HEK293 (cell line): ENCODE measurements around the gene RCOR3.
A peak's percentile ranks its signal among the peaks of the same experiment; 100 is the strongest.

Source experiments
- CTCF ChIA-PET: fragments of 350-600 bp; formaldehyde crosslinking; extraction: SDS; loops from one replicate; lab custom pipeline; 2021; ENCODE audit warnings: antibody characterized with exemption; lab: Yijun Ruan, JAX
- POLR2A ChIA-PET: fragments of 300-600 bp; formaldehyde crosslinking; extraction: SDS; loops from one replicate; lab custom pipeline; 2020; ENCODE audit warnings: antibody characterized with exemption, inconsistent platforms; lab: Yijun Ruan, JAX
- H3K27ac ChIP-seq: fragments of 200-500 bp; sonication (Bioruptor generic); 2 replicates; pipeline ENCODE4 v1.5.1; 2014; ENCODE audit warnings: low read depth, low read length, control low read depth, inconsistent platforms; ENCODE audit errors: extremely low read depth
- H3K36me3 ChIP-seq, 2 experiments: fragments of 200-500 bp in 1 of 2; sonication (Bioruptor generic) in 1 of 2; 1 replicate in 1 of 2; 2 replicates in 1 of 2; pipeline ENCODE4 v1.5.1; 2014 to 2017; ENCODE audit warnings: inconsistent platforms in 2 of 2, low read length in 2 of 2; ENCODE audit not compliant: control insufficient read depth in 2 of 2, insufficient read depth in 1 of 2
- H3K4me1 ChIP-seq: fragments of 200-500 bp; sonication (Bioruptor generic); 2 replicates; pipeline ENCODE4 v1.5.1; 2014; ENCODE audit warnings: mild to moderate bottlenecking, low read length, inconsistent platforms; ENCODE audit not compliant: control insufficient read depth, insufficient read depth
- H3K4me3 ChIP-seq: 2 replicates; pipeline ENCODE4 v1.5.1; 2011; ENCODE audit warnings: low read depth, mild to moderate bottlenecking, control low read depth, low read length, moderate library complexity
- H3K9me3 ChIP-seq: fragments of 200-500 bp; sonication (Bioruptor generic); 2 replicates; pipeline ENCODE4 v1.5.1; 2014; ENCODE audit warnings: low read depth, low read length, inconsistent platforms; ENCODE audit not compliant: control insufficient read depth, insufficient read depth
- KLF8 ChIP-seq: fragments of 450-650 bp; formaldehyde crosslinking; IDR thresholded peaks from 2 replicates; pipeline ENCODE4 v1.5.1; 2016; ENCODE audit warnings: missing biosample characterization, missing genetic modification characterization
- MZF1 ChIP-seq: fragments of 450-650 bp; formaldehyde crosslinking; IDR thresholded peaks from 2 replicates; pipeline ENCODE4 v1.5.1; 2017; ENCODE audit warnings: missing biosample characterization, missing genetic modification characterization, borderline replicate concordance
- PATZ1 ChIP-seq: fragments of 450-650 bp; formaldehyde crosslinking; IDR thresholded peaks from 2 replicates; pipeline ENCODE4 v1.5.1; 2016; ENCODE audit warnings: missing biosample characterization, missing genetic modification characterization
- PRDM10 ChIP-seq: fragments of 450-650 bp; formaldehyde crosslinking; IDR thresholded peaks from 2 replicates; pipeline ENCODE4 v1.5.1; 2016; ENCODE audit warnings: missing biosample characterization, missing genetic modification characterization
- SP3 ChIP-seq: fragments of 450-650 bp; formaldehyde crosslinking; IDR thresholded peaks from 2 replicates; pipeline ENCODE4 v1.5.1; 2016; ENCODE audit warnings: missing biosample characterization, missing genetic modification characterization
- TSHZ1 ChIP-seq: fragments of 450-650 bp; formaldehyde crosslinking; IDR thresholded peaks from 2 replicates; pipeline ENCODE4 v1.5.1; 2016; ENCODE audit warnings: missing biosample characterization, missing genetic modification characterization, borderline replicate concordance
- ZBTB17 ChIP-seq: fragments of 450-650 bp; formaldehyde crosslinking; IDR thresholded peaks from 2 replicates; pipeline ENCODE4 v1.5.1; 2016; ENCODE audit warnings: missing biosample characterization, missing genetic modification characterization
- ZFP37 ChIP-seq: fragments of 450-650 bp; formaldehyde crosslinking; IDR thresholded peaks from 2 replicates; pipeline ENCODE4 v1.5.1; 2016; ENCODE audit warnings: missing biosample characterization, missing genetic modification characterization
- ZNF19 ChIP-seq: fragments of 450-650 bp; formaldehyde crosslinking; IDR thresholded peaks from 2 replicates; pipeline ENCODE4; 2016; ENCODE audit warnings: missing biosample characterization, missing genetic modification characterization, low read depth
- ZNF214 ChIP-seq: fragments of 450-650 bp; formaldehyde crosslinking; IDR thresholded peaks from 2 replicates; pipeline ENCODE4 v1.5.1; 2017; ENCODE audit warnings: missing biosample characterization, mild to moderate bottlenecking, missing genetic modification characterization, borderline replicate concordance
- ZNF248 ChIP-seq: fragments of 450-650 bp; formaldehyde crosslinking; IDR thresholded peaks from 2 replicates; pipeline ENCODE4 v1.5.1; 2017; ENCODE audit warnings: missing biosample characterization, missing genetic modification characterization
- ZNF580 ChIP-seq: fragments of 450-650 bp; formaldehyde crosslinking; IDR thresholded peaks from 2 replicates; pipeline ENCODE4 v1.5.1; 2016; ENCODE audit warnings: missing biosample characterization, missing genetic modification characterization
- ZNF600 ChIP-seq: fragments of 450-650 bp; formaldehyde crosslinking; IDR thresholded peaks from 2 replicates; pipeline ENCODE4 v1.5.1; 2016; ENCODE audit warnings: missing biosample characterization, missing genetic modification characterization
- ZNF664 ChIP-seq: fragments of 450-650 bp; formaldehyde crosslinking; IDR thresholded peaks from 2 replicates; pipeline ENCODE4 v1.5.1; 2016; ENCODE audit warnings: missing biosample characterization, missing genetic modification characterization
- ZNF670 ChIP-seq: fragments of 450-650 bp; formaldehyde crosslinking; IDR thresholded peaks from 2 replicates; pipeline ENCODE4 v1.5.1; 2016; ENCODE audit warnings: missing biosample characterization, missing genetic modification characterization, low read depth
- ZNF692 ChIP-seq: fragments of 450-650 bp; formaldehyde crosslinking; IDR thresholded peaks from 2 replicates; pipeline ENCODE4 v1.5.1; 2016; ENCODE audit warnings: missing biosample characterization, missing genetic modification characterization
- ZSCAN30 ChIP-seq: fragments of 450-650 bp; IDR thresholded peaks from 2 replicates; pipeline ENCODE4 v1.5.1; 2018; ENCODE audit warnings: missing biosample characterization, mild to moderate bottlenecking, missing genetic modification characterization, moderate library complexity
- ZSCAN5A ChIP-seq: fragments of 450-650 bp; formaldehyde crosslinking; IDR thresholded peaks from 2 replicates; pipeline ENCODE4 v1.5.1; 2016; ENCODE audit warnings: missing biosample characterization, missing genetic modification characterization

The RCOR3 gene

GRCh38 chr1:211326140-211326527, 67.0 kb downstream of the RCOR3 start:
- Histone ChIP-seq H3K27ac (no peak overlapping the region; the same call in 1 of the 2 replicates), H3K4me1 (no peaks in the 10 kb centered on the region), H3K4me3 (peak overlapping the region; percentile 49), H3K36me3 (no peaks in the 10 kb centered on the region), H3K9me3 (no peaks in the 10 kb centered on the region)
- ChIA-PET POLR2A (interaction anchor here (1.5 kb wide), 1 partner anchor 14 kb away, joined by 3 read pairs; no protein-coding TSS in a partner anchor), CTCF (interaction anchor here (0.9 to 1.5 kb wide), 4 partner anchors 22 to 329 kb away, joined by 3 to 5 read pairs (median 4); no protein-coding TSS in a partner anchor)
- 0 out of 2 replicates have a peak, but pooled peaks have one; percentile 66 for TF ChIP-seq ZNF580 (tag by site-specific recombination)
- TF ChIP-seq ZNF670: no peak
- TF ChIP-seq ZNF600 (tag by site-specific recombination): 0 out of 2 replicates have a peak, but pooled peaks have one; percentile 51
- TF ChIP-seq SP3 (tag by site-specific recombination): 0 out of 2 replicates have a peak, but pooled peaks have one; percentile 19

- POLR2A ChIA-PET: interaction anchor here (0.6 to 1.5 kb wide), 3 partner anchors 13 to 345 kb away, joined by 3 to 7 read pairs (median 3); partner anchors contain the start of gene SLC30A1
- Histone ChIP-seq H3K9me3 (no peaks in the 10 kb centered on the region), H3K4me1 (no peaks in the 10 kb centered on the region), H3K36me3 (no peaks in the 10 kb centered on the region), H3K27ac (peak within 1 kb of the TSS; percentile 33; the same call in 1 of the 2 replicates), H3K4me3 (peak within 1 kb of the TSS; percentile 49)
- CTCF ChIA-PET: interaction anchor here (0.6 to 1.5 kb wide), 6 partner anchors 21 to 1271 kb away, joined by 3 to 5 read pairs (median 4); no protein-coding TSS in a partner anchor
- no peak for TF ChIP-seq ZNF214 (tag by site-specific recombination)
- TF ChIP-seq ZNF692 (tag by site-specific recombination): no peak
- TF ChIP-seq TSHZ1 (tag by site-specific recombination): no peak
- TF ChIP-seq KLF8 (tag by site-specific recombination): peak; percentile 25; the same call in 1 of the 2 replicates
- no peak for TF ChIP-seq ZNF664
- no peak for TF ChIP-seq ZNF248 (tag by site-specific recombination)
- no peak for TF ChIP-seq ZFP37 (tag by site-specific recombination)
- TF ChIP-seq ZSCAN30 (tag by site-specific recombination): 0 out of 2 replicates have a peak, but pooled peaks have one; percentile 9
- TF ChIP-seq PRDM10 (tag by site-specific recombination): peak; percentile 19; the same call in 1 of the 2 replicates
- peak; percentile 54; the same call in 1 of the 2 replicates for TF ChIP-seq ZBTB17 (tag by site-specific recombination)
- TF ChIP-seq ZSCAN5A (tag by site-specific recombination): no peak
- no peak for TF ChIP-seq ZNF19
- TF ChIP-seq MZF1 (tag by site-specific recombination): no peak
- peak; percentile 24 for TF ChIP-seq PATZ1 (tag by site-specific recombination)
Observed at GRCh38 chr1:211326528-211327345, 67.6 kb downstream of the RCOR3 start, which contains the start of gene TRAF5. Gene TRAF5 (plus strand): TSS chr1:211326833. CDS start chr1:211353240, 26,407 bp downstream.
